EL (cell line): ENCODE data around the gene ZNF543.
A peak's percentile ranks its signal among the peaks of the same experiment; 100 is the strongest.
"Not testable (repeated sequence)": the region's sequence is repeated elsewhere in the genome, so short reads cannot be mapped to it uniquely, and the experiment has no call there.

Source experiments
- DNase-seq: peaks from one replicate; pipeline ENCODE4 v3.0.0-alpha.2; 2016

Gene ZNF543

DNA sequence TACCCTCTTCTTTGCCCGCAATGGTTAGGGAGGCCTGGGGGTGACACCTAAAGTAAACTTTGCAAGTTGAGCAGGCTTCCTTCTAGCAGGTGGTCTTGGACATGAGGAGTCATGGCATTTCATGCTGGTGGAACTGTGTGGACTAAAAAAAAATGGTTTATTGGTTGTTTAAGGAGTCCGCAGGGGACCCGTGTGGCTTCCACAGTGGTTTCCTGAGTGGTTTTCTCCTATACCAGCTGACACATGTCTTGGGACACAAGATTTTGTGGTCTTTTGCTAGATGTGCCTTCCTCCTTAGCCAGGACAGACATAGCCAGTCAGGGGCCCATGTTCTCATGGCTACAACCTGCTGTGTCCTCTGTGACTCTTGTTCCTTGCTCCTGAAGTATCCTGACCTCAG, 1.5 kb downstream of the ZNF543 start:
- no peak for DNase-seq

DNA sequence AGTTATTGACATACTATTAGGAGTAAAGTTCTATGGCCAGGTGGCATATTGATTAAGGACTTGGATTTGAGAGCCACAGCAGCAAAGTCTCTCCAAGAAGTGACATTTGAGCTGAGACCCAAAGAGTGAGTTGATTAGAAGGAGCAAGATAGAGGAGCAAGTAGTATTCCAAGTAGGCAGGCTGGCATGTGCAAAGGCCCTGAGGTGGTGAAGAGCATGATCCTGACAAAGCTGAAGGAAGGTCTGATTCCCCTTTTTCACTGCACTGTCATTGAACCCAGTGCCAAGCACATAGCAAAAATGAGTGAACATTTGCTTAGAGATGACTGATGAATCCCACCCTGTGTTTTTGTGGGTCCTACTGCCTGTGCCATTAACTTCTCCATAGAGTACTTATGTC, 4.7 kb downstream of the ZNF543 start:
- no peak for DNase-seq

DNA sequence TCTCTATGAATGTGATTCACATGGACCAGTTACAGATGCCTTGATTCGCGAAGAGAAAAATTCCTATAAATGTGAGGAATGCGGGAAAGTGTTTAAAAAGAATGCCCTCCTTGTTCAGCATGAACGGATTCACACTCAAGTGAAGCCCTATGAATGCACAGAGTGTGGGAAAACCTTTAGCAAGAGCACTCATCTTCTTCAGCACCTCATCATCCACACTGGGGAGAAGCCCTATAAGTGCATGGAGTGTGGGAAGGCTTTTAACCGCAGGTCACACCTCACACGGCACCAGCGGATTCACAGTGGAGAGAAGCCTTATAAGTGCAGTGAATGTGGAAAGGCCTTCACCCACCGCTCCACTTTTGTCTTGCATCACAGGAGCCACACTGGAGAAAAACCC, 7.7 kb downstream of the ZNF543 start:
- DNase-seq, result no peak

DNA sequence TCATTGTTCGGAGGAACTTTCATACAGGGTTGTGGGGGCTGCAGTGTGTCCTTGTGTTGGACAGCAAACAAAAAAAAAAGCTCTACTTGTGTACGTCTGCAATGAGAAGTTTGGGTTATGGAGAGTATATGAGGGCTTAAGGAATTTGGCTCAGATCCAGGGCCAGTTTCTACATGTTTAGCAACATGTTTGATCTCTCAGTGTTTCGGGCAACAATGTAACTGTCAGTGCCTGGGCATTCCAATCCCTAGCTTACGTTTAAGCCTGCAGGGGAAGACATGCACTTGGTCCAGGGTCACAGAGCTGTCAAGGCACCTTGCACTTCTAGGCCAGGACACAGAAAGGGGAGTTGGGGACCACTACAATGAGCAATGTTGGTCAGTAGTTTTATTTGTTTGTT, 13.9 kb downstream of the ZNF543 start:
- no peak for DNase-seq

DNA sequence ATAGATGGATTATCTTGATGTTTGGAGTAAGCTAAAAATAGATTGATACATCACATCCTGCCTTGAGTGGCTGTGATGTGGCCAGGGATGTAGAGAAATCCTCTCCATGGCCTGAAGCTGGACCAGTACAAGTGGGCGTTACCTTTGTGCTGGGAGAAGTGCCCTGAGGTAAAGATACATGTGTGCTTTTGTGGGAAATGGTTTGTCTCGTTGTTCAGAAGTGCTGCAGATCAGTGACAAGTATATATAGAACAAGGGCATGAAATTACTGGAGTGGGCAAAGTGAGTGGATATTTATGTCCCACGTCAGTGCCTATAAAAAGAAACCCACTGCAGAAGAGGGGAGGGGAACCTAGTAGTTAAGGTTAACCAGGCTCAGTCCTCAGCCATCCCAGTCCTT, 18.6 kb downstream of the ZNF543 start:
- DNase-seq, result no peak

DNA sequence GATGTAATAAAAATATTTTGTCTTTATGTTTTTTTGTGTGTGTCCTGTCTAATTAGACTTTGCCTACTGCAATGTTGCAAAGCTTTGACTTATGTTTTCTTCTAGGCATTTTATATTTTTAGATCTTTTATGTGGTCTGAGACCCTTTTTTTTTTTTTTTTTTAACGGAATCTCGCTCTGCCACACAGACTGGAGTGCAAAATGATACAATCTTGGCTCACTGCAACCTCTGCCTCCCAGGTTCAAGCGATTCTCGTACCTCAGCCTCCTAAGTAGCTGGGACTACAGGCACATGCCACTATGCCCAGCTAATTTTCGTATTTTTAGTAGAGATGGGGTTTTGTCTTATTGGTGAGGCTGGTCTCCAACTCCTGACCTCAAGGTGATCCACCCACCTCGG, 22.3 kb downstream of the ZNF543 start:
- DNase-seq, result no peak

DNA sequence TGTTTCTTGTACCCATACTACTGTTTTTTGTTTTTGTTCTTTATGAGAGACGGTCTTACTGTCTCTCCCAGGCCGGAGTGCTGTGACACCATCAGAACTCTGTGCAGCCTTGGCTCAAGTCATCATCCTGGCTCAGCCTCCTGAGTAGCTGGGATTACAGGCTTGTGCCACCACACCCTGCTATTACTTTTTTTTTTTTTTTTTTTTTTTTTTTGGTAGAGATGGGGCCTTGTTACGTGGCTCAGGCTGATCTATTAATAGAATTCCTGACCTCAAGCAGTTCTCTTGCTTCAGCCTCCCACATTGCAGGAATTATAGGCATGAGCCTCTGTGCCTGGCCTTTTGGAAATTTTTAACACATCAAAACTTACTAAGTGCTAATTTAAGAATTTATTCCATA, 27.9 kb downstream of the ZNF543 start:
- DNase-seq, result no peak

DNA sequence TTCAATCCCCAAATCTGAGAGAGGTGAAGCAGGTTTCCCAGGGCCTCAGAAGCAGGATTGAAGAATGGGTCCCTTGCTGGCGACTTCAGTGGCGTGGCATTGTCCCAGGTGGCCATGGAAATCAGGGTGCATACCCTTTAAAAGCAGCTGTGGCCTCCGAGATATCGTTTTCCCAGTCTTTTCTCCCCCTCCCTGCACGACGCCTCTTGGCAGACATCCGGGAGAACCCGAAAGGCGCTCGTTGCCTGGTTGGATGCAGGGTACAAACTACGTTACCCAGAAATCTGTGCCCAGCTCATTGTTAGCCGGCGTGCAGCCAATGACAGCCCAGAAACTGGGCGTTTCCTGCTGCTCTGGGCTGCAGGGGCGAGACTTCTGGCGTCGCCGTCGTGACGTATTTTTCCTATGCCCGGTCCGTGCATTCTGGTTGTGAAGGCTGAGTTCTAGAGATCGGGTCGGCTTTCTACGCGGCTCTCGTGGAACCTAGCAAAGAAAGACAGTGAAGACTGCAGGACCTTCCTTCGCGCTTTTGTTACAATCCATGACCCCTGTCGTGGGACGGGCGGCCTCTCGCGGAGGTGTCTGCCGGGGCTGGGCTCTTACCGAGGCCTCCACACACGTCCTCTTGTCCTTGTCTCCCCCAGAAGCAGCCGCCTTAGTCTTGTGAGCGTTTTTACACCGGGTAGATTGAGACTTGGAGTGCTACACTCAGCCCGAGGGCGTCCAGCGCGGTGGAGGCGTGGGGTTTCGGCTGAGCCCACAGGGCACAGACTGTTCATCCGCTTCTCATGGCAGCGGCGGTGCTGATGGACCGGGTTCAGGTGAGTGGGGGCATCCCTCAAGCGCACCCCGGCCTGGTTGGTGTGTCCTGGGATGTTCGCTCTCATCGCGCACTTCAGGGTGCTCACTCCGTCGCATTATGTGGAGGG, 30.9 kb downstream of the ZNF543 start, which contains the start of gene ZNF304:
ZNF304 (plus strand) TSS at position 395 of the 929 bp plus-strand sequence; CDS start at position 789, 394 bp downstream.
- peak; percentile 97 for DNase-seq

DNA sequence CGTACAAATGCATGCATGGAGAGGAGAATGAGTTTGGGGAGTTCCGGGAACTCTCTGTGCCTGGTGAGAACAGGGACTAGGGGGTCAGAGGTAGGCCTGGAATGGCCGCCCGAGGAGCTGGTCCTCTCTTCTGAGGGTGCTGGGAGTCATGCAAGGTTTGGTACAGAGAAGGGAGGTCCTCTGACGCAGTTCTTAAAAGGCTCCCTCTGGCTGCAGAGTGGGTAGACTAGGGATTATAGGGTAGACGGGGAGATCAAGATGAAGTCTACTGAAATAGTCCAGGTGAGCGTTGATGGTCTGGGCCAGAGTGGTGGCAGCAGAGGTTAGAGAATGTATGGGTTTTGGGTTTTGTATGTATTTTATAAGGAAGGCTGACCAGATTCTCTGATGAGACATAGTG, 31.6 kb downstream of the ZNF543 start:
- peak; percentile 10 for DNase-seq

DNA sequence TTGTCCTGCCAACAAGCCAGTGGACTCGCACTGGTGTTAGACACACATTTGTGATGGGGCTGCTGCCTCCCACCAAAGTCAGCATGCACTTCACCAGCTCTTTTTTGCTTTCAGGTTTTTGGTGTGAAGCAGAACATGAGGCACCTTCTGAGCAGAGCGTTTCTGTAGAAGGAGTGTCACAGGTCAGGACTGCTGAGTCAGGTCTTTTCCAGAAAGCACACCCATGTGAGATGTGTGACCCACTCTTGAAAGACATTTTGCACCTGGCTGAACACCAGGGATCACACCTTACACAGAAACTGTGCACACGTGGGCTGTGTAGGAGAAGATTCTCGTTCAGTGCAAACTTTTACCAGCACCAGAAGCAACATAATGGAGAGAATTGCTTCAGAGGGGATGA, 35.6 kb downstream of the ZNF543 start:
- no peak for DNase-seq

DNA sequence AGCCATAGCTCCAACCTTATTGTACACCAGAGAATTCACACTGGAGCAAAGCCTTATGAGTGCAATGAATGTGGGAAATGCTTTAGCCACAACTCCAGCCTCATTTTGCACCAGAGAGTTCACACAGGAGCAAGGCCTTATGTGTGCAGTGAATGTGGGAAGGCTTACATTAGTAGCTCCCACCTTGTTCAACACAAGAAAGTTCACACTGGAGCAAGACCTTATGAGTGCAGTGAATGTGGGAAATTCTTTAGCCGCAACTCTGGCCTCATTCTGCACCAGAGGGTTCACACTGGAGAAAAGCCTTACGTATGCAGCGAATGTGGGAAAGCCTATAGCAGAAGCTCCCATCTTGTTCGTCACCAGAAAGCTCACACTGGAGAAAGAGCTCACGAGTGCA, 37.1 kb downstream of the ZNF543 start:
- no peak for DNase-seq

DNA sequence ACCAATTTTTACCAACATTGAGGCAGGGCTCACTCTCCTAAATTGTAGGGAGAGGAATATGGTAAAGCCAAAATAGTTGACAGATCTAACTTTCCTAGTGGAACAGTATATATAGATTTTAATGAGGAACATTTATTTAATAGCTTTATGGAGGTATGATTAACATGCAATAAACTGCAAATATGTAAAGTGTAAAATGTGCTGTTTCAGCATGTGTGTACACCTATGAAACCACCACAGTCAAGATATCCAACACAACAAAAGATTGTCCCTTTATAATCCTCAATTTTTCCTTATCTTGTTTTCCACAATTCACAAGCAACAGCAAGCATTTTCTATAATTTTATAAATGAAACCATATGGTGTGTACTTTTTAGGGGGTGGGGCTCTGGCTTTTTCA, 39.0 kb downstream of the ZNF543 start:
- no peak for DNase-seq

DNA sequence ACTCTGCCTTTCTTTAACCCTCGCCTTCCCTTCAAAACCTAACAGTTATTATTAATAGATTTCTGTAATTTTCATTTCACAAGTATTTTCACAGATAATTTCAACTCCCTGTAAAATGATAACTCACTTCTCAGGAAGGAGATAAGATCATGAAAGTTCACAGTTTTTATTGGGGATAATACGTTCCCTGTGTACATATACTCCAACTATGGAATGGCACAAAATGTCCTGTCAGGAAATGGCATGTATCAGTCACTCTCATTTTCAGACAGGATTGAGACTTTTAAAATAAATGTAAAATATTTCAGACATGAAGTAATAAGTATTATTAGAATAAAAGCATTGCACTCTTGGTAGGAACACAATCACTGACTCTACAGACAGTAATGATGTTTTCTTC, 42.1 kb downstream of the ZNF543 start:
- no peak for DNase-seq

DNA sequence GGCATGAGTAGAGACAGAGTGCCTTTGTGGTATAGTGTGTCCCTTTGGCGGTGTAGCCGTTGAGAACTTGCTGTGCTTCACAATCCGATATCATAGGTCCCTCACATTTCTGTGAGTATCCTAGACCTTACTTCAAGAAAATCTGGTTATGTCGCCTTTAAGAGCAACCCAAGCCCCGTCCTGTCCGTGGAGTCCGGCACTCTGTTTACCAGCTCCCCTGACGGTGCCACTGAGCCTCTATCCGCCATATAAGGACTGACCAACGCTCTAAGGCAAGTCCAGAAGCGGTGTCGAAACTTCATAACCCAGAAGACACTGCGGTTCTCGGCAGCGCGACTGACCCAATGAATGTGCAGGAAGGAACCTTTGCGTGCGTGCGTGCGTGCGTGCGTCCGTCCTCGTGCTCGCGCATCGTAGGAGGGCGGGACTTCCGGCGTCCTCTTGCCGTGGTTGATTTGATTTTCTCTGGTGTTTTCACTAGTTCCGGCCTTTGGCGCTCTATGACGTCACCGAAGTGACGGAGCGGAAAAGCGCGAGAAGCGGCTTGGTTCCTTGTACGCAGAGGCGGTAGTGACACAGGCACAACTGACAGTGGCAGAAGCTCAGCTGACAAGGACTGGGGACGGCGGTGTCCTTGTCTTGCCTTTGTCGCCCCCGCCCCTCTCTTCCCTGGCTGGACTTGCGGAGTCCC, 42.9 kb downstream of the ZNF543 start, which contains the start of the genes TRAPPC2B and ZNF547:
TRAPPC2B (plus strand) TSS at position 555 of the 691 bp plus-strand sequence. CDS start 1,283 bp downstream, outside the sequence.
ZNF547 (plus strand) TSS at position 555 of the 691 bp plus-strand sequence. CDS start 5,005 bp downstream, outside the sequence.
- DNase-seq, result peak; percentile 100

DNA sequence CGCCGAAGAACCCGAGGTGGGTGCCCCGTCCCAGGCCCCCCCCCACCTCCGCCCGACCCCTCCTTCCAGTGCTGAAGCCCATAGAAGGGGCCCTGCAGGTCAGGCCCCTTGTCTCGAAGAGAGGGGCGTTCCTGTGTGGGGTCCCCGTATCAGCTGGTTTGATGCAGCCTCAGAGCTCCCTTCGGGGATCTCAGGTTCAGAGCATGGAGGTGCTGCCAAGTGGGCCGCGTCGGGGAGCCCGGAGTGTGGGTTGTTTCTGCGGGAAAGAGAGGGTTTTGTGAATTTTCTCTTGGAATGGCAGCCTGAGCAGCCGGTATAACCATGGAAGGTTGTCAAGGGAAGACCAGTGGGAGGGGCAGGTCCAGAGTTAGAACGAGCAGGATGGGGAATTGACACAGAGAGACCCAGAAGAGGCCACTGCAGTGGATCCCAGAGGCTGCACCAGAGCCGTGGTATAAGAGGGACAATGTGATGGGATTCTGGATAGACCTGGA, 43.5 kb downstream of the ZNF543 start:
- peak; percentile 18 for DNase-seq

DNA sequence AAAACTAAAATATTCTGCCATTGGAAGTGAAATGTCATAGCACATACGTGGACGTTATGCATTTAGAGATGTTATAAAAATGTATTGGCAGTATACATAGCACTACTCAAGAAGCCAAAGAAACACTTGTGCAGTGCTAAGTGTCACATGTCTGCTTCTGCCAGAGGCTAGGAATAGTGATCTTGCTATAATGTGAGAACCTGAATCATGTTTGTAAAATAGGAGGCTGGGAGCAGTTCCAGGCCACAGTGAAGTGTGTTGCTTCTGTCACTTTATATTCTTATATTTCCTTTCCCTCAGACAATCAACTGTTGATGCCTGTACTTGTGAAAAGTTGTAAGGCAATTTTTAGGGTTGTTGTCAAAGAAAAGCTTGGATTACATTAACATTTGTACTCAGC, 46.5 kb downstream of the ZNF543 start:
- DNase-seq, result no peak

DNA sequence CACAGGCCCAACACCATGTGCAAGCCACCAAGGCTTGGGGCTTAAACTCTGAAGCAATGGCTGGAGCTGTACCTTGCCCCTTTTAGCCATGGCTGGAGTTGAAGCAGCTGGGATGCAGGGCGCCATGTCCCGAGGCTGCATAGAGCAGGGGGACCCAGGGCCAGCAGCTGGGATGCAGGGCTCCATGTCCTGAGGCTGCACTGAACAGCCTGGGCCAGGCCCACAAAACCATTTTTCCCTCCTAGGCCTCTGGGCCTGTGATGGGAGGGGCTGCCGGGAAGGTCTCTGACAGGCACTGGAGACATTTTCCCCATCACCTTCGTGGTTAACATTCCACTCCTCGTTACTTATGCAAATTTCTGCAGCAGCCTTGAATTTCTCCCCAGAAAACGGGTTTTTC, 53.9 kb downstream of the ZNF543 start:
- DNase-seq, result no peak

DNA sequence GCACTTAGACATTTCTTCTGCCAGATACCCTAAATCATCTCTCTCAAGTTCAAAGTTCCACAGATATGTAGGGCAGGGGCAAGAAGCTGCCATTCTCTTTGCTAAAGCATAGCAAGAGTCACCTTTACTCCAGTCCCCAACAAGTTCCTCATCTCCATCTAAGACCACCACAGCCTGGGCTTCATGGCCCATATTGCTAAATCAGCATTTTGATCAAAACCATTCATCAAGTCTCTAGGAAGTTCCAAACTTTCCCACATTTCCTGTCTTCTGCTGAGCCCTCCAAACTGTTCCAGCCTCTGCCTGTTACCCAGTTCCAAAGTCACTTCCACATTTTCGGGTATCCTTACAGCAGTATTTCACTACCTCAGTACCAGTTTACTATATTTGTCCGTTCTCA, 54.4 kb downstream of the ZNF543 start:
- DNase-seq, result not testable (repeated sequence)

DNA sequence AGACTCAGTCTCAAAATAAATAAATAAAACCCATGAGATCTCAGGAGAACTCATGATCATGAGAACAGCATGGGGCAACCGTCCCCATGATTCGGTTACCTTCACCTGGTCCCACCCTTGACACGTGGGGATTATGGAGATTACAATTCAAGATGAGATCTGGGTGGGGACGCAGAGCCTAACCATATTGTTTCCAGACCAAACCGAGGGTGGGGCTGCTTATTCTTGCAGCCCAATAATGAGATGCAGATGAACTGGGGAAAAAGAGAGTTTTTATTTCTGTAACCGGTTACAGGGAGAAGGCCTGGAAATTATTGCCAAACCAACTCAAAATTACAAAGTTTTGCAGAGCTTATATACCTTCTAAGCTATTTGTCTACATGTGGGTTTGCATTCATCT, 55.9 kb downstream of the ZNF543 start:
- DNase-seq, result no peak

DNA sequence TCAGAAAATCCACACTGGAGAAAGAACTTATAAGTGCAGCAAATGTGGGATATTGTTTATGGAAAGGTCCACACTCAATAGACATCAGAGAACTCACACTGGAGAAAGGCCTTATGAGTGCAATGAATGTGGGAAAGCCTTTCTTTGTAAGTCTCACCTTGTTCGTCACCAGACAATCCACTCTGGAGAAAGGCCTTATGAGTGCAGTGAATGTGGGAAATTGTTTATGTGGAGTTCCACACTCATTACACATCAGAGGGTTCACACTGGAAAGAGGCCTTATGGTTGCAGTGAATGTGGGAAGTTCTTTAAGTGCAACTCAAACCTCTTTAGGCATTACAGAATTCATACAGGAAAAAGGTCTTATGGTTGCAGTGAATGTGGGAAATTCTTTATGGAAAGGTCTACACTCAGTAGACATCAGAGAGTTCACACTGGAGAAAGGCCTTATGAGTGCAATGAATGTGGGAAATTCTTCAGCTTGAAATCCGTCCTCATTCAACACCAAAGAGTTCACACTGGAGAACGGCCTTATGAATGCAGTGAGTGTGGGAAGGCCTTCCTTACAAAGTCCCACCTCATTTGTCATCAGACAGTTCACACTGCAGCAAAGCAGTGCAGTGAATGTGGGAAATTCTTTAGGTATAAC, 57.4 kb downstream of the ZNF543 start:
- DNase-seq, result no peak
